ENCODE results near the gene POLH. TPM values are rescaled to one million over a fixed set of nuclear protein-coding genes. Genes with fewer than 3 reads are reported as not detected.
"Not testable (repeated sequence)": the region's sequence is repeated elsewhere in the genome, so short reads cannot be mapped to it uniquely, and the experiment has no call there.

Gene POLH
- total and polyA plus RNA-seq, 2 of the 4 experiments (the other 2 are of a cell fraction): 13.3 to 26.0 TPM

DNA sequence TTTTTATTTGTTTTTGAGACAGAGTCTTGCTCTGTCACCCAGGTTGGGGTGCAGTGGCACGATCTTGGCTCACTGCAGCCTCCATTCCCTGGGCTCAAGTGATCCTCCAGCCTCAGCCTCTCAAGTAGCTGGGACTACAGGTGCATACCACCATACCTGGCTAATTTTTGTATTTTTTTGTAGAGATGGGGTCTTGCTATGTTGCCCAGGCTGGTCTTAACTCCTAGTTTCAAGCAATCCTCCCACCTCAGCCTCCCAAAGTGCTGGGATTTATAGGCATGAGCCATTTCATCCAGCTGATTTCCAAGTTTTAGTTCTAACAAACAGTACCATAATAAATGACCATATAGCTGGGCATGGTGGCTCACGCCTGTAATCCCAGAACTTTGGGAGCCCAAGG is 76.8 kb downstream of the POLH start:
- POLR2A ChIA-PET (ENCODE audit: unreplicated experiment); H3K27ac ChIP-seq (ENCODE audit: insufficient read depth, low read length); dilution Hi-C loops (cut with HindIII; ENCODE audit: low sequenced_read_pairs, unreplicated experiment): not testable (repeated sequence)

More for the DNA sequence above, 76.8 kb downstream of the POLH start:
- H2BK5ac ChIP-seq (ENCODE audit: low read depth, low read length, poor library complexity, severe bottlenecking); H3K14ac ChIP-seq (replicated peaks; ENCODE audit: low read depth, low read length); in situ Hi-C loops (cut with MboI; ENCODE audit: low sequenced_read_pairs); H3K4ac ChIP-seq (ENCODE audit: low read depth, low read length); H3K9me3 ChIP-seq (ENCODE audit: control insufficient read depth, insufficient read depth, low read length); intact Hi-C loops (cut with micrococcal nuclease); ATAC-seq (ENCODE audit: low read depth); BruUV-seq (replicated peaks); H4K5ac ChIP-seq (ENCODE audit: low read depth, low read length); H3K4me2 ChIP-seq (ENCODE audit: low read depth, low read length); H4K8ac ChIP-seq (ENCODE audit: low read depth in 2 of 2, low read length in 2 of 2); H3K23ac ChIP-seq (ENCODE audit: low read depth, low read length); H3K4me1 ChIP-seq (ENCODE audit: control insufficient read depth, insufficient read depth, low read length); H2BK15ac ChIP-seq (ENCODE audit: low read depth, low read length); H2AK9ac ChIP-seq (replicated peaks; ENCODE audit: low read depth, low read length, poor library complexity); H3K56ac ChIP-seq (ENCODE audit: extremely low read depth, insufficient read depth, low read length); H3K18ac ChIP-seq (ENCODE audit: low read depth, low read length); H3K27me3 ChIP-seq (ENCODE audit: control insufficient read depth, insufficient read depth, low read length); H3K36me3 ChIP-seq (ENCODE audit: control insufficient read depth, insufficient read depth, low read length); H2BK20ac ChIP-seq (ENCODE audit: low read depth, low read length); H2AK5ac ChIP-seq (ENCODE audit: low read depth, low read length); H4K91ac ChIP-seq (ENCODE audit: insufficient read depth, low read depth, low read length); H3K9ac ChIP-seq (ENCODE audit: low read depth, low read length); DNase-seq; H3K4me3 ChIP-seq (ENCODE audit: insufficient read depth, low read depth, low read length); H2AFZ ChIP-seq (replicated peaks; ENCODE audit: low read length, poor library complexity); H3K79me1 ChIP-seq (ENCODE audit: low read depth in 1 of 2, low read length in 2 of 2); H4K20me1 ChIP-seq (ENCODE audit: insufficient read depth, low read length); H3K9me1 ChIP-seq (ENCODE audit: insufficient read depth, low read length); H2BK120ac ChIP-seq (ENCODE audit: low read depth, low read length): not testable (repeated sequence)
- CTCF ChIA-PET: interaction anchor here (0.7 kb wide), 1 partner anchor 28 kb away, joined by 3 read pairs; no protein-coding TSS in a partner anchor
- WGBS, 2 experiments (ENCODE audit: extremely low coverage in 2 of 2, insufficient read length in 1 of 2): no CpG with 5 or more reads among the region's 2 CpGs
